ENCODE measurements around the gene SLC25A44. TPM values are rescaled to one million over a fixed set of nuclear protein-coding genes. Genes with fewer than 3 reads are reported as not detected.

SLC25A44 gene
- polyA plus RNA-seq, 2 of the 4 experiments (the other 2 are of a cell fraction) = 25.1 to 30.7 TPM

DNA sequence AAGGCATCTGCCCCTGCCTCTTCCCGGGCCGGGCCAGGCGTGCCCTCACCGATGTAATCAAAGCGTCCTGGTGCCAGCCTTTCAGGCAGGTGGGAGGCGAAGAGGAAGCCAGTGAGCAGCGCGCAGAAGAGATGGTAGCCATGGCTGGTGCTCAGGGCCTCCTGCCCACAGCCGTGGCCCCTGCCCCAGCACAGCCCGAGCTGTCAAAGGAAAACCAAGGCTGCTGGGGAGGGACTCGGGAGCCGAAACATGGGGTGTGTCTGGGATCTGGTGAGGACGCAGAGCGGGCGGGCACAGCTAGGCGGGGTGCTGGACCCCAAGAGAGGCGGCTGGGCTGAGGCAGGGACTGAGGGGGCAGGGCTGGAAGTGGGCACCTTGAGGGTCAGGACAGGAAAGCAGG is 50.8 kb downstream of the SLC25A44 start:
- Histone ChIP-seq H3K9me3 (no peaks in the 10 kb centered on the region), H3K4me2 (no peak overlapping the region), H3K27ac (no peak overlapping the region), H3K4me3 (no peak overlapping the region), H3K4me1 (peaks cover 12% of the 10 kb centered on the region)
- FAIRE-seq (no peak), DNase-seq (ENCODE audit: low read depth in 1 of 2, low spot score in 1 of 2) (no peak), ATAC-seq (no peak)
- TF ChIP-seq ESRRA (IDR thresholded peaks at IDR 0.05; ENCODE audit: borderline replicate concordance, low read length) (no peak), SREBF2 (IDR thresholded peaks at IDR 0.05) (no peak), KDM5A (IDR thresholded peaks at IDR 0.05) (no peak), RCOR1 (IDR thresholded peaks at IDR 0.05; ENCODE audit: low read depth, low read length) (no peak), BHLHE40 (IDR thresholded peaks at IDR 0.05; ENCODE audit: low read depth, low read length) (no peak), MYC (IDR thresholded peaks at IDR 0.05; ENCODE audit: borderline replicate concordance, low read length) (no peak), RARB (CRISPR knock-in tag; IDR thresholded peaks at IDR 0.05) (no peak), JUNB (IDR thresholded peaks at IDR 0.05) (no peak), MAFK (IDR thresholded peaks at IDR 0.05; ENCODE audit: partially characterized antibody) (no peak), ZNF302 (CRISPR knock-in tag; IDR thresholded peaks at IDR 0.05) (no peak), EHMT2 (IDR thresholded peaks at IDR 0.05; ENCODE audit: low read depth) (no peak)
- TF ChIP-seq, protein P1, sequence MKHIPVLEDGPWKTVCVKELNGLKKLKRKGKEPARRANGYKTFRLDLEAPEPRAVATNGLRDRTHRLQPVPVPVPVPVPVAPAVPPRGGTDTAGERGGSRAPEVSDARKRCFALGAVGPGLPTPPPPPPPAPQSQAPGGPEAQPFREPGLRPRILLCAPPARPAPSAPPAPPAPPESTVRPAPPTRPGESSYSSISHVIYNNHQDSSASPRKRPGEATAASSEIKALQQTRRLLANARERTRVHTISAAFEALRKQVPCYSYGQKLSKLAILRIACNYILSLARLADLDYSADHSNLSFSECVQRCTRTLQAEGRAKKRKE (CRISPR knock-in tag; IDR thresholded peaks at IDR 0.05; ENCODE audit: low read depth) = no peak
- POLR2A ChIA-PET = no interaction called here
- WGBS (ENCODE audit: missing lambda C conversion rate) = 91% methylated on average over 15 of the region's 17 CpGs
- CTCF ChIA-PET = interaction anchor here (1.2 to 1.4 kb wide), 3 partner anchors 48 to 148 kb away, joined by 3 to 5 read pairs (median 3); no protein-coding TSS in a partner anchor

DNA sequence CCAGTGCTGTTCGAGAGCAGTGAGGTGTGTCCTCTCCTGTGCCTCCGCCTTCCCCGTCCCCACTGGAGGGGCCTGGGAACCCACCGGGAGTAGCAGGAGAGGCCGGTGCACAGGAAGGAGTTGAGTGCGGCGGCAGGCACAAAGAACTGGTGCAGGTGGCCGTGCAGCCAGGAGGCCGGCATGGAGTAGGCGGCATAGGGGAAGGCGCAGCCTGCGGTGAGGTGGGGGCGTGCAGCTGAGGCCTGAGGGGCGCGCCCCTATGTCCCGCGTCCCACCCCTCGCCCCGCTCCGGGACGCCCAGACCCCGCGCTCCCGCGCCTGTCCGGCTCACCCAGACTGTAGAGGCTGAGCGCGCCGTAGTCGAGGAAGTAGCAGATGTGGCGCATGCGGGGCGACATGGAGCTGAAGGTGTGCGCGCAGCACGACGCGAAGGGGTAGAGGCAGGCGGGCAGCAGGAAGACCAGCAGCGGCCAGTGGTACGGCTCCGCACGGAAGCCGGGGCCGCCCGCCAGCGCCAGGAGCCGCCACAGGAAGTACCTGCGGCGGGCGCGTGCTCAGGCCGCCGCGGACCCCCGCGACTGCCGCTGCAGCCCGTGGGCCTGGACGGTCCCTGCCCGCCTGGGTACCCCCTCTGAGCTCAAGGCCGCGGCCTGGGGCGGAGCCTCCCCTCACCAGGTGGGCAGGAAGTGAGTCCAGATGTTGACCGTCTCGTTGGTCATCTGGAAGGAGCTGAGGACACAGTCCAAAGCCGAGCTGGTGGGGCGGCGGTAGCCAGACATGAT is 51.7 kb downstream of the SLC25A44 start:
- ATAC-seq (no peak), FAIRE-seq (no peak), DNase-seq (ENCODE audit: low read depth in 1 of 2, low spot score in 1 of 2) (no peak)
- CTCF ChIA-PET = interaction anchor here (0.7 to 1.7 kb wide), 8 partner anchors 8 to 149 kb away, joined by 3 to 5 read pairs (median 3); partner anchors contain the start of gene PMF1
- Histone ChIP-seq H3K27ac (no peak overlapping the region), H3K4me1 (peaks cover 12% of the 10 kb centered on the region), H3K4me3 (no peak overlapping the region), H3K4me2 (no peak overlapping the region), H3K9me3 (no peaks in the 10 kb centered on the region)
- WGBS (ENCODE audit: missing lambda C conversion rate) = 94% methylated on average over 57 of the region's 69 CpGs
- TF ChIP-seq POLR2AphosphoS2 (conservative IDR thresholded peaks at IDR 0.05; ENCODE audit: low read length) = no peak; the same call in 1 of the 2 replicates
- TF ChIP-seq MAZ (IDR thresholded peaks at IDR 0.05; ENCODE audit: borderline replicate concordance, low read depth, low read length) = no peak
- TF ChIP-seq PBX3 (IDR thresholded peaks at IDR 0.05) = no peak
- no peak for TF ChIP-seq EHMT2 (IDR thresholded peaks at IDR 0.05; ENCODE audit: low read depth)
- no peak for TF ChIP-seq FOSL2 (IDR thresholded peaks at IDR 0.05)
- no peak for TF ChIP-seq FOSL2 (CRISPR knock-in tag; IDR thresholded peaks at IDR 0.05)
- TF ChIP-seq CHD4 (IDR thresholded peaks at IDR 0.05; ENCODE audit: borderline replicate concordance) = no peak
- no peak for TF ChIP-seq JUNB (IDR thresholded peaks at IDR 0.05)
- TF ChIP-seq HEYL (CRISPR knock-in tag; IDR thresholded peaks at IDR 0.05) = no peak
- no peak for TF ChIP-seq GATA3 (IDR thresholded peaks at IDR 0.05; ENCODE audit: borderline replicate concordance)
- TF ChIP-seq RAD21 (conservative IDR thresholded peaks at IDR 0.05 in 1 of 2, IDR thresholded peaks at IDR 0.05 in 1 of 2) = no peak
- TF ChIP-seq HES2 (IDR thresholded peaks at IDR 0.05) = no peak
- no peak for TF ChIP-seq BHLHE40 (IDR thresholded peaks at IDR 0.05; ENCODE audit: low read depth, low read length)
- TF ChIP-seq, protein P1 (CRISPR knock-in tag; IDR thresholded peaks at IDR 0.05; ENCODE audit: low read depth) = no peak
- TF ChIP-seq HDAC2 (IDR thresholded peaks at IDR 0.05) = no peak
- TF ChIP-seq CEBPB (IDR thresholded peaks at IDR 0.05) = no peak
- no peak for TF ChIP-seq FOSB (CRISPR knock-in tag; IDR thresholded peaks at IDR 0.05)
- no peak for TF ChIP-seq REST (IDR thresholded peaks at IDR 0.05)
- no peak for TF ChIP-seq RARB (CRISPR knock-in tag; IDR thresholded peaks at IDR 0.05)
- no peak for TF ChIP-seq ZFP36 (IDR thresholded peaks at IDR 0.05; ENCODE audit: borderline replicate concordance, partially characterized antibody)
- POLR2A ChIA-PET = no interaction called here
